Nephron progenitor cell (in vitro differentiated cells): Measurements from ENCODE around the gene GNB1L.

ENCODE experiments used
- DNase-seq: peaks from one replicate; pipeline ENCODE4 v3.0.0; 2021
- H3K27ac Mint-ChIP-seq: 2 replicates; pipeline ENCODE4 v1.8.0; 2021; ENCODE audit warnings: mild to moderate bottlenecking, moderate library complexity, mixed read lengths
- H3K27me3 Mint-ChIP-seq: 2 replicates; pipeline ENCODE4 v1.8.0; 2021; ENCODE audit warnings: mild to moderate bottlenecking, low read depth, mixed read lengths; ENCODE audit not compliant: poor library complexity
- H3K36me3 Mint-ChIP-seq: 2 replicates; pipeline ENCODE4 v1.8.0; 2021; ENCODE audit warnings: low read depth, mixed read lengths
- H3K4me1 Mint-ChIP-seq: 2 replicates; pipeline ENCODE4 v1.8.0; 2021; ENCODE audit warnings: mixed read lengths
- H3K4me3 Mint-ChIP-seq: 2 replicates; pipeline ENCODE4 v1.8.0; 2021; ENCODE audit warnings: mild to moderate bottlenecking, moderate library complexity, mixed read lengths
- H3K9me3 Mint-ChIP-seq: 2 replicates; pipeline ENCODE4 v1.8.0; 2021; ENCODE audit warnings: mild to moderate bottlenecking, moderate library complexity, mixed read lengths
- CTCF ChIP-seq: fragments of 200-600 bp; sonication (generic); IDR thresholded peaks from 2 replicates; pipeline ENCODE4 v1.5.0; 2021; ENCODE audit warnings: antibody characterized with exemption

Gene GNB1L

GRCh38 chr22:19868333-19868732 is 13.7 kb upstream of the GNB1L start:
- H3K36me3 Mint-ChIP-seq = no peaks in the 10 kb centered on the region
- no peaks in the 10 kb centered on the region for H3K9me3 Mint-ChIP-seq
- no peak for DNase-seq
- TF ChIP-seq CTCF = no peak
- peaks cover 7% of the 10 kb centered on the region for H3K27me3 Mint-ChIP-seq
- no peak overlapping the region for H3K4me3 Mint-ChIP-seq
- H3K4me1 Mint-ChIP-seq = no peaks in the 10 kb centered on the region
- no peak overlapping the region for H3K27ac Mint-ChIP-seq

- Mint-ChIP-seq H3K27ac (no peak overlapping the region), H3K9me3 (no peaks in the 10 kb centered on the region), H3K36me3 (no peaks in the 10 kb centered on the region), H3K4me3 (no peak overlapping the region), H3K4me1 (no peaks in the 10 kb centered on the region), H3K27me3 (peaks cover 7% of the 10 kb centered on the region)
- TF ChIP-seq CTCF = no peak
- DNase-seq = no peak
These were observed 12.9 kb upstream of the GNB1L start for GRCh38 chr22:19867617-19868016.

DNA sequence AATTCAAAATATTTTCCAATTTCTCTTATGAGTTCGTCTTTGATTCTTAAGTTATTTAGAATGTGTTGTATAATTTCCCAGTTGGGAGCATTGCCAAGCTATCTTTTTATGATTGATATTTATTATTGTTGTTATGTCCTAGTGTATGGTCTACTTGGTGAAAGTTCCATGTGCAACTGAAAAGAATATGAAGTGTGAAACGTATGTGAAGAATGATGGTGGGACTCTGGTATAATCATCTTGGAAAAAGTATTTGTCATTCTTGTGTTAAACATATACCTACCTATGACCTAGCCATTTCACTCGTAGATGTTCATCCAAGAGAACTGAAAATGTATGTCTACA is 12.0 kb upstream of the GNB1L start:
- peaks cover 7% of the 10 kb centered on the region for H3K27me3 Mint-ChIP-seq
- TF ChIP-seq CTCF = no peak
- no peaks in the 10 kb centered on the region for H3K9me3 Mint-ChIP-seq
- H3K27ac Mint-ChIP-seq = no peak overlapping the region
- no peak for DNase-seq
- H3K4me3 Mint-ChIP-seq = no peak overlapping the region
- H3K36me3 Mint-ChIP-seq = peaks cover 1% of the 10 kb centered on the region
- H3K4me1 Mint-ChIP-seq = no peaks in the 10 kb centered on the region

DNA sequence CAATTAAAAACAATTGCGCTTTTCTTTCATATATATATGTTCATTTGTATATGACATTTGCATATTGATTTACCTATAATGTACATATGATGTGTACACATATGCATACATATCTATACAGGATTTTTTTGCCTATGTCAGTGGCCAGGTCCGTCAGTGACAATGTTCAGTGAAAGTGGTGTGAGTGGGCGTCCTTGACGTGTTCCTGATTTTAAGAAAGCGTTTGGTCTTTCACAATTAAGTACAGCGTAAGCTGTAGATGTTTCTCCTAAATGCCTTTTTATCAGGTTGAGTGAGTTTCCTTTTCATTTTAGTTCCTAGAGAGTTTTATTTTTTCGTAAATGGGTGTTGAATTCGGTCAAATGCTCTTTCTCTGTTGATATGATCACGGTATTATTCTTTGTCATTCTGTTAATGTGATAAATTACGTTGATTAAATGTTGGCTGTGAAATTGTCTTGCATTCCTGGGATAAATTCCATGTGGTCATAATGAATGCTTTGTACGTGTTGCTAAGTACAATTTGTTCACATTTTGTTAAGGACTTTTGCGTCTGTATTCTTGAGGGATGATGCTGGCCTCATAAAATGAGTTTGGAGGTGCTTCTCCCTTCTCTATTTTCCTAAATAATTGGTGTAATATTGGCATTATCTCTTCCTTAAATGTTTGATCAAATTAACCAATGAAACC is 10.6 kb upstream of the GNB1L start:
- H3K4me3 Mint-ChIP-seq = no peak overlapping the region
- H3K27ac Mint-ChIP-seq = no peak overlapping the region
- TF ChIP-seq CTCF = no peak
- H3K36me3 Mint-ChIP-seq = peaks cover 5% of the 10 kb centered on the region
- H3K4me1 Mint-ChIP-seq = no peaks in the 10 kb centered on the region
- DNase-seq = no peak
- H3K9me3 Mint-ChIP-seq = no peaks in the 10 kb centered on the region
- H3K27me3 Mint-ChIP-seq = peaks cover 7% of the 10 kb centered on the region

GRCh38 chr22:19864538-19865106 is 9.9 kb upstream of the GNB1L start:
- Mint-ChIP-seq H3K36me3 (peaks cover 11% of the 10 kb centered on the region), H3K9me3 (peaks cover 4% of the 10 kb centered on the region), H3K27ac (no peak overlapping the region), H3K4me3 (no peak overlapping the region), H3K27me3 (peaks cover 7% of the 10 kb centered on the region), H3K4me1 (no peaks in the 10 kb centered on the region)
- TF ChIP-seq CTCF = no peak
- DNase-seq = no peak

GRCh38 chr22:19863571-19863970 is 8.9 kb upstream of the GNB1L start:
- H3K27ac Mint-ChIP-seq = no peak overlapping the region
- H3K36me3 Mint-ChIP-seq = peaks cover 13% of the 10 kb centered on the region
- peaks cover 6% of the 10 kb centered on the region for H3K9me3 Mint-ChIP-seq
- no peak overlapping the region for H3K4me3 Mint-ChIP-seq
- no peak for TF ChIP-seq CTCF
- no peaks in the 10 kb centered on the region for H3K4me1 Mint-ChIP-seq
- H3K27me3 Mint-ChIP-seq = peaks cover 7% of the 10 kb centered on the region
- no peak for DNase-seq
